Measurements from ENCODE around the gene PDCD1LG2. TPM values are rescaled to one million over a fixed set of nuclear protein-coding genes. Genes with fewer than 3 reads are reported as not detected.

Gene PDCD1LG2
- total and polyA plus RNA-seq, 2 experiments from 2014 or later, result not detected

GRCh38 chr9:5577225-5577624 lies 66.9 kb downstream of the PDCD1LG2 start:
- Histone ChIP-seq H3K27ac (ENCODE audit: low read depth) (no peak overlapping the region), H2AFZ (no peak overlapping the region), H3K9me2 (ENCODE audit: insufficient read depth) (0 out of 2 replicates have a peak, but pooled peaks cover 3% of the 10 kb centered on the region), H3K79me2 (replicated peaks; ENCODE audit: insufficient read depth) (no peaks in the 10 kb centered on the region), H4K20me1 (replicated peaks; ENCODE audit: insufficient read depth) (no peaks in the 10 kb centered on the region), H3K4me1 (ENCODE audit: insufficient read depth) (no peaks in the 10 kb centered on the region), H3K4me3 (no peak overlapping the region), H3K27me3 (ENCODE audit: insufficient read depth) (no peaks in the 10 kb centered on the region), H3F3A (replicated peaks; ENCODE audit: low read depth) (no peaks in the 10 kb centered on the region), H3K4me2 (no peak overlapping the region), H3K36me3 (ENCODE audit: insufficient read depth) (no peaks in the 10 kb centered on the region)
- Mint-ChIP-seq H3K36me3 (ENCODE audit: low read depth) (no peaks in the 10 kb centered on the region), H3K9me3 (no peaks in the 10 kb centered on the region), H3K4me1 (no peaks in the 10 kb centered on the region; the same call in 2 of the 3 replicates), H3K27ac (no peak overlapping the region), H3K4me3 (no peak overlapping the region), H3K27me3 (ENCODE audit: insufficient read depth, low read depth, poor library complexity) (peaks cover 1% of the 10 kb centered on the region)
- ATAC-seq, result no peak
- no peak for DNase-seq (ENCODE audit: low spot score)
- TF ChIP-seq CREB1 (CRISPR knock-in tag; IDR thresholded peaks at IDR 0.05; ENCODE audit: low read depth) (no peak), POLR2AphosphoS5 (IDR thresholded peaks at IDR 0.05; ENCODE audit: low read depth) (no peak), ZNF462 (CRISPR knock-in tag; IDR thresholded peaks at IDR 0.05) (no peak), ZNF114 (CRISPR knock-in tag; IDR thresholded peaks at IDR 0.05) (no peak)

- Mint-ChIP-seq H3K4me3 (no peak overlapping the region), H3K36me3 (ENCODE audit: low read depth) (no peaks in the 10 kb centered on the region), H3K27ac (no peak overlapping the region), H3K27me3 (ENCODE audit: insufficient read depth, low read depth, poor library complexity) (peaks cover 1% of the 10 kb centered on the region), H3K4me1 (no peaks in the 10 kb centered on the region; the same call in 2 of the 3 replicates), H3K9me3 (no peaks in the 10 kb centered on the region)
- H3K4me3 ChIP-seq, result no peak overlapping the region
- no peak overlapping the region for H3K4me2 ChIP-seq
- no peaks in the 10 kb centered on the region for H3K79me2 ChIP-seq (replicated peaks; ENCODE audit: insufficient read depth)
- ATAC-seq (no peak), DNase-seq (ENCODE audit: low spot score) (no peak)
- no peaks in the 10 kb centered on the region for H3K27me3 ChIP-seq (ENCODE audit: insufficient read depth)
- no peaks in the 10 kb centered on the region for H3K4me1 ChIP-seq (ENCODE audit: insufficient read depth)
- H4K20me1 ChIP-seq (replicated peaks; ENCODE audit: insufficient read depth), result no peaks in the 10 kb centered on the region
- H3K27ac ChIP-seq (ENCODE audit: low read depth), result no peak overlapping the region
- H2AFZ ChIP-seq, result no peak overlapping the region
- no peaks in the 10 kb centered on the region for H3F3A ChIP-seq (replicated peaks; ENCODE audit: low read depth)
- 0 out of 2 replicates have a peak, but pooled peaks cover 3% of the 10 kb centered on the region for H3K9me2 ChIP-seq (ENCODE audit: insufficient read depth)
- no peaks in the 10 kb centered on the region for H3K36me3 ChIP-seq (ENCODE audit: insufficient read depth)
- TF ChIP-seq JUNB (IDR thresholded peaks at IDR 0.05; ENCODE audit: unreplicated experiment) (no peak), NANOG (IDR thresholded peaks at IDR 0.05; ENCODE audit: borderline replicate concordance) (no peak), EZH2phosphoT487 (IDR thresholded peaks at IDR 0.05; ENCODE audit: unreplicated experiment) (no peak), ZNF114 (CRISPR knock-in tag; IDR thresholded peaks at IDR 0.05) (no peak), REST (IDR thresholded peaks at IDR 0.05; ENCODE audit: unreplicated experiment) (no peak), EZH2 (IDR thresholded peaks at IDR 0.05; ENCODE audit: low read depth, unreplicated experiment) (no peak), CTCF (conservative IDR thresholded peaks at IDR 0.05; ENCODE audit: low read depth in 2 of 2) (no peak), CREB1 (CRISPR knock-in tag; IDR thresholded peaks at IDR 0.05; ENCODE audit: low read depth) (no peak)
Measured at GRCh38 chr9:5578018-5578697, 67.8 kb downstream of the PDCD1LG2 start.

All from GM23338 (cell line).